Right atrium auricular region (tissue), 2 donors: Measurements from ENCODE around the gene POLQ. TPM values are rescaled to one million over a fixed set of nuclear protein-coding genes. Genes with fewer than 3 reads are reported as not detected.

Source experiments
- DNase-seq: peaks from one replicate; pipeline ENCODE4 v3.0.0-alpha.2; 2019; ENCODE audit warnings: low spot score
- H3K27ac ChIP-seq, 2 donors: fragments of 200-600 bp; sonication (generic); 1 replicate in 1 of 2; 2 replicates in 1 of 2; pipeline ENCODE4 v1.5.1; 2016 to 2019
- H3K27me3 ChIP-seq, 2 donors: fragments of 200-600 bp; sonication (generic); one replicate each; pipeline versions ENCODE4 v1.5.1 to v1.6.0; 2017 to 2019
- H3K36me3 ChIP-seq: fragments of 200-600 bp; sonication (generic); one replicate; pipeline ENCODE4 v1.5.1; 2016
- H3K4me1 ChIP-seq, 2 donors: fragments of 200-600 bp; sonication (generic); one replicate each; pipeline versions ENCODE4 v1.5.1 to v1.6.0; 2017 to 2019
- H3K4me3 ChIP-seq, 2 donors: fragments of 200-600 bp; sonication (generic); 1 replicate in 1 of 2; 2 replicates in 1 of 2; pipeline ENCODE4 v1.5.1; 2017 to 2019; ENCODE audit warnings: mild to moderate bottlenecking in 1 of 2, moderate library complexity in 1 of 2
- H3K9me3 ChIP-seq, 2 donors: fragments of 200-600 bp; sonication (generic); one replicate each; pipeline ENCODE4 v1.5.1; 2019
- total RNA-seq, 2 donors: library from RNA; depleted of rRNA; stranded (reverse); fragments of >200 nt; gene quantifications; one replicate each; pipeline ENCODE4 v1.1.0, GENCODE V29; 2016
- TF ChIP-seq, protein P1 (sequence below), 2 donors: fragments of 200-600 bp; sonication (generic); IDR thresholded peaks; one replicate each; pipeline ENCODE4 v1.5.1; 2019; ENCODE audit warnings: antibody characterized with exemption in 2 of 2

The POLQ gene
- total RNA-seq, 2 donors from 2014 or later: 0.28 to 0.41 TPM

DNA sequence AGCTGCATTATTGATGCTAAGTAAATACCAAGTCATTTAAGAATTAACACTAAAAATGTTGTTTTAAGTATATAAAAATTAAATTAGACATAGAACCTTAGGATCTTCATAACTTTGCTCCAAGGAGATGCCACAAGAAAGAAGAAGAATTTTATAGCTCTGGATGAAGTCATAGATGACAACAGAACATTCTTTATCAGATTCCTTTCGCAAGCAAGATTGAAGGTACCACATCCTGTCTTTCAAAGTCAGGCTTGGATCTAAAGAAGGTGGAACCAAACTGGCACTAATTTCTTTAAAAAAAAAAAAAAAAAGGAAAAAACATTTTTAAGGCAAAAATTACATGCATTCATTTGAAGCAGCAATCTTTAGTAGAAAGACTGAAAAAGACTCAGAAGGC lies 62.5 kb downstream of the POLQ start:
- Histone ChIP-seq H3K36me3 (no peaks in the 10 kb centered on the region), H3K27ac (no peak overlapping the region), H3K27me3 (no peaks in the 10 kb centered on the region), H3K4me1 (no peaks in the 10 kb centered on the region), H3K9me3 (no peaks in the 10 kb centered on the region), H3K4me3 (no peak overlapping the region)
- DNase-seq: no peak
- TF ChIP-seq, protein P1, sequence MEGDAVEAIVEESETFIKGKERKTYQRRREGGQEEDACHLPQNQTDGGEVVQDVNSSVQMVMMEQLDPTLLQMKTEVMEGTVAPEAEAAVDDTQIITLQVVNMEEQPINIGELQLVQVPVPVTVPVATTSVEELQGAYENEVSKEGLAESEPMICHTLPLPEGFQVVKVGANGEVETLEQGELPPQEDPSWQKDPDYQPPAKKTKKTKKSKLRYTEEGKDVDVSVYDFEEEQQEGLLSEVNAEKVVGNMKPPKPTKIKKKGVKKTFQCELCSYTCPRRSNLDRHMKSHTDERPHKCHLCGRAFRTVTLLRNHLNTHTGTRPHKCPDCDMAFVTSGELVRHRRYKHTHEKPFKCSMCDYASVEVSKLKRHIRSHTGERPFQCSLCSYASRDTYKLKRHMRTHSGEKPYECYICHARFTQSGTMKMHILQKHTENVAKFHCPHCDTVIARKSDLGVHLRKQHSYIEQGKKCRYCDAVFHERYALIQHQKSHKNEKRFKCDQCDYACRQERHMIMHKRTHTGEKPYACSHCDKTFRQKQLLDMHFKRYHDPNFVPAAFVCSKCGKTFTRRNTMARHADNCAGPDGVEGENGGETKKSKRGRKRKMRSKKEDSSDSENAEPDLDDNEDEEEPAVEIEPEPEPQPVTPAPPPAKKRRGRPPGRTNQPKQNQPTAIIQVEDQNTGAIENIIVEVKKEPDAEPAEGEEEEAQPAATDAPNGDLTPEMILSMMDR (IDR thresholded peaks at IDR 0.05): no peak

DNA sequence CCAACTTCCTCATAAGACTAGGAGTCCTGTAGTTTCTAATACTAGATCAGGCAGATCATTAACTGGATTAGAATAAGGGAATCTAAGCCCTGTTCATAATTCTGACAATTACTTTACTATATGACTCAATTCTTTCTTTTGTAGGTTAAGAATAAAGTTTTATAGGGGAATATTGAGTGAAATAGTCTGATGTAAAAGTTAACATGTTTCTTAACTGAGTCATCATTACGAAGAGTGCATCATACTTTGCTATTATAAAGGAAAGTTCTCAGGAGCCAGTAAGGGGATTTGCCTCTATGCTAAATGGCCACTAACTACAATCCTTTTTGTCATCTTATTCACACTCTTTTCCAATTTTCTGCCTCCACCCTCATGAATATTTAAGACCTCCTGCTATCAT lies 63.1 kb downstream of the POLQ start:
- Histone ChIP-seq H3K27ac (no peak overlapping the region), H3K9me3 (no peaks in the 10 kb centered on the region), H3K4me3 (no peak overlapping the region), H3K36me3 (no peaks in the 10 kb centered on the region), H3K27me3 (no peaks in the 10 kb centered on the region), H3K4me1 (no peaks in the 10 kb centered on the region)
- DNase-seq: no peak
- TF ChIP-seq, protein P1 (IDR thresholded peaks at IDR 0.05): no peak

DNA sequence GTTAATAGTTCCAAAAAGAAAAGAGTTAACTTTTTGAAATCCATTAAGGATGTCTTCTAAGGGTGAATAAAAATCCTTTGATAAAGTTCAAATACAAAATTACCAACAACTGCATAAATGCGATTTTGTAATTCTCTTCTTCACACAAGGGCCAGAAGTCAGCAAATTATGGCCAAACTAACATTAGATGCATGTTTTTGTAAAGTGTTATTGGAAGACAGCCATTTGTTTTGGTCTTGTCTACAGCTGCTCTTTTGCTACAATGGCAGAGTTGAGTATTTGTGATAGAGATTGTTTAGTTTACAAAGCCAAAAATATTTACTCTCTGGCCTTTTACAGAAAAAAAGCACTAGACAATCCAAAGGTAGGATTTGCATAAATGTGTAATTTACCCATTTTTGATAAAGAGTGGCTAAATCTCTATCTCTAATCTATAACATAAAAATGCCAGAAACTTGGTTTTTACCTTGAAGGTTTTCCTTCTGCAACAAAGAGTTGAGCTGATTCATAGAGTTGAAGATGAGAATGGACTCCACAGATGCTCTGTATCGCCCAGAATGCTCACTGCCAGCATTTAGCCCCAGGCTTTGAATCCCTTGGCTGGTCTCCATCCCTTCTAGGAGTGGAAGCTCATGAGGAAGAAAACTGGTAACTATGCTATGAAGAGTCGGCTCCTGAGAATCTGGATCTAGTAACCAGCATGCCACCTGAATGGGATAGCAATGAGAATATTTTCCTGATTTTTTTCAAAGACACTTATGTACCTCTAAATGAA lies 64.5 kb downstream of the POLQ start:
- Histone ChIP-seq H3K27ac (no peak overlapping the region), H3K27me3 (no peaks in the 10 kb centered on the region), H3K4me3 (no peak overlapping the region), H3K4me1 (no peaks in the 10 kb centered on the region), H3K9me3 (no peaks in the 10 kb centered on the region), H3K36me3 (no peaks in the 10 kb centered on the region)
- no peak for DNase-seq
- TF ChIP-seq, protein P1 (IDR thresholded peaks at IDR 0.05): no peak

DNA sequence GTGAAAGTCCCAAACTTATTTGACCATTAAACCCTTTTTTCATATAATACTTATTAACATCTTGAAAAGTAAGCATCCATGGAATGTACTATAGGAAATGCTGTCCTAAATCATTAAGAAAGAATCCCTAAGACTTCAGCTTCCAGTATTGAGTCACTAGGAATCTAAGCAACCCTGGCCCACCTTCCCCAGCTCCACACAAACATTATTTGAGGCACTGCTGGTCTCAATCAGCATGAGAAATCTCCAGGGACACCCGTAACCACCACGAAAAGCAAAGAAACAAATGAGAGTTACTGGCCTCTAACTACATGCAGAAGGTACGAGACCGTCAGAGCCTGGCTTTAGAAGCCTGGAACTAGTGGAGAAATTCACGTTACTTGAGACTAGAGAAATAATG lies 68.2 kb downstream of the POLQ start:
- no peak for DNase-seq

DNA sequence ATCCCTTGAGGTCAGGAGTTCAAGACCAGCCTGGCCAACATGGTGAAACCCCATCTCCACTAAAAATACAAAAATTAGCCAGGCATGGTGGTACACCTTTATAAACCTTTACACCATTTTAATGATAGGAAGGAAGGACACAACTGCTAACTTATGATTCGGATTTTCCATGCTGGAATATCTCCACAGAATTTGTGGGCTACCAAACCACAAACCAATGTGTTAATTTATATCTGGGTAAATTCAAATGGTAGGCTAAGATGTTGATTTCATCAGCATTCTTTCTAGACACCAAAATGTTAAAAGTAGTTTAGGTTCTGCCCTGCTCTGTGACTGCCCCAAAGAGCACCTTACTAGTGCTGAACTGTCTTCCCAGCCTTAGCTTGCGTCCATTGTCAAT lies 72.8 kb downstream of the POLQ start:
- H3K9me3 ChIP-seq: no peaks in the 10 kb centered on the region
- DNase-seq: no peak
- H3K4me1 ChIP-seq: no peaks in the 10 kb centered on the region
- H3K36me3 ChIP-seq: no peaks in the 10 kb centered on the region
- no peak overlapping the region for H3K27ac ChIP-seq
- no peaks in the 10 kb centered on the region for H3K27me3 ChIP-seq
- H3K4me3 ChIP-seq: no peak overlapping the region
- TF ChIP-seq, protein P1 (IDR thresholded peaks at IDR 0.05): no peak

More for the DNA sequence above, 68.2 kb downstream of the POLQ start:
- H3K27ac ChIP-seq: no peak overlapping the region
- H3K4me1 ChIP-seq: no peaks in the 10 kb centered on the region
- H3K9me3 ChIP-seq: no peaks in the 10 kb centered on the region
- H3K27me3 ChIP-seq: no peaks in the 10 kb centered on the region
- TF ChIP-seq, protein P1 (IDR thresholded peaks at IDR 0.05): no peak
- no peaks in the 10 kb centered on the region for H3K36me3 ChIP-seq
- H3K4me3 ChIP-seq: no peak overlapping the region

DNA sequence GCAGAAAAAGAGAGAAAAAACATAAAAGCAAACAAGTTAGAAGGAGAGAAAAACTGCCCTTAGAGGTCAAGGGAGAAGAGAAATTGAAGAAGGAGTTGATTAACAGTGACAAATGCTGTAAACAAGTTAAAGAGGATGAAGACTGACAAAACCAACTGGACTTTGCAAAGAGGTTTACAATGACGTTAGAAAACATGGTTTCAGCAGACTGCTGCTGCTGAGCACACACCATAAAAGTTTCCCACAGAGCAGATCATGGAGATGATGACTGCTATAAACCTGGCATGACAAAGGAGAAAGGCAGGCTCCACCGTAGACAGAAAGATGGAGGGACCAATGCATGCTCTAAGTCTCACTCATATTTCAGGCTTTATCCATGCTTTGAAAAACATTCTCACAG lies 78.7 kb downstream of the POLQ start:
- Histone ChIP-seq H3K36me3 (no peaks in the 10 kb centered on the region), H3K4me1 (no peaks in the 10 kb centered on the region), H3K9me3 (no peaks in the 10 kb centered on the region), H3K27ac (no peak overlapping the region), H3K27me3 (no peaks in the 10 kb centered on the region), H3K4me3 (no peak overlapping the region)
- TF ChIP-seq, protein P1 (IDR thresholded peaks at IDR 0.05): no peak
- DNase-seq: no peak
